Activated CD8-positive, alpha-beta memory T cell treated with anti-CD3 and anti-CD28 coated beads, Interleukin-2, amount 10 ng/mL, durations not matched to agents 7 days and 5 days (primary cell): ENCODE measurements around the gene FAM174C. TPM values are rescaled to one million over a fixed set of nuclear protein-coding genes. Genes with fewer than 3 reads are reported as not detected.

Experiments used
- ATAC-seq: fragments of 150-1000 bp; cut with Tn5 transposase; one replicate; pipeline ENCODE4 v1.10.0; 2021; ENCODE audit warnings: moderate library complexity
- CTCF ChIA-PET: fragments of 350-600 bp; sonication (Branson Sonifier 250); formaldehyde crosslinking; loops from one replicate; lab custom pipeline; 2021; ENCODE audit warnings: antibody characterized with exemption; lab: Charles Lee
- DNase-seq: peaks from one replicate; pipeline ENCODE4 v3.0.0-alpha.2; 2020
- H3K27ac Mint-ChIP-seq: one replicate; pipeline ENCODE4 v1.8.0; 2021; ENCODE audit warnings: mild to moderate bottlenecking, mixed read lengths
- H3K27me3 Mint-ChIP-seq: one replicate; pipeline ENCODE4 v1.8.0; 2021; ENCODE audit warnings: mixed read lengths
- H3K36me3 Mint-ChIP-seq: one replicate; pipeline ENCODE4 v1.8.0; 2021; ENCODE audit warnings: mild to moderate bottlenecking, mixed read lengths
- H3K4me1 Mint-ChIP-seq: one replicate; pipeline ENCODE4 v1.8.0; 2021; ENCODE audit warnings: mixed read lengths
- H3K4me3 Mint-ChIP-seq: one replicate; pipeline ENCODE4 v1.8.0; 2021; ENCODE audit warnings: mild to moderate bottlenecking, moderate library complexity, mixed read lengths
- H3K9me3 Mint-ChIP-seq: one replicate; pipeline ENCODE4 v1.8.0; 2022; ENCODE audit warnings: low read depth, mixed read lengths
- total RNA-seq, 2 experiments: library from RNA; stranded (reverse); gene quantifications; one replicate each; pipeline ENCODE4 v1.2.3, GENCODE V29; 2021

FAM174C gene
- total RNA-seq, 2 experiments from 2014 or later: 54.7 to 60.3 TPM

- Mint-ChIP-seq H3K9me3 (no peaks in the 10 kb centered on the region), H3K36me3 (no peaks in the 10 kb centered on the region), H3K4me3 (no peak overlapping the region), H3K4me1 (no peaks in the 10 kb centered on the region), H3K27me3 (peaks cover 44% of the 10 kb centered on the region), H3K27ac (no peak overlapping the region)
- DNase-seq (no peak), ATAC-seq (no peak)
- CTCF ChIA-PET: no interaction called here
These were observed 47.1 kb downstream of the FAM174C start for GRCh38 chr19:1322198-1322981.

GRCh38 chr19:1324249-1324805 lies 49.0 kb downstream of the FAM174C start:
- DNase-seq: no peak
- H3K9me3 Mint-ChIP-seq: no peaks in the 10 kb centered on the region
- no peak overlapping the region for H3K4me3 Mint-ChIP-seq
- no peak overlapping the region for H3K27ac Mint-ChIP-seq
- H3K36me3 Mint-ChIP-seq: no peaks in the 10 kb centered on the region
- no peaks in the 10 kb centered on the region for H3K4me1 Mint-ChIP-seq
- H3K27me3 Mint-ChIP-seq: peaks cover 28% of the 10 kb centered on the region
- no peak for ATAC-seq
- CTCF ChIA-PET: interaction anchor here (0.7 kb wide), 1 partner anchor 10 kb away, joined by 3 read pairs; no protein-coding TSS in a partner anchor

- H3K9me3 Mint-ChIP-seq: no peaks in the 10 kb centered on the region
- no peak overlapping the region for H3K27ac Mint-ChIP-seq
- no peak overlapping the region for H3K4me3 Mint-ChIP-seq
- no peaks in the 10 kb centered on the region for H3K36me3 Mint-ChIP-seq
- no peak for ATAC-seq
- no peak for DNase-seq
- H3K4me1 Mint-ChIP-seq: no peaks in the 10 kb centered on the region
- peaks cover 27% of the 10 kb centered on the region for H3K27me3 Mint-ChIP-seq
- CTCF ChIA-PET: interaction anchor here (0.7 kb wide), 1 partner anchor 11 kb away, joined by 3 read pairs; no protein-coding TSS in a partner anchor
These were observed 49.7 kb downstream of the FAM174C start for GRCh38 chr19:1324806-1325567.

- no peak for ATAC-seq
- CTCF ChIA-PET: no interaction called here
- no peak for DNase-seq
- H3K4me3 Mint-ChIP-seq: no peak overlapping the region
- H3K27ac Mint-ChIP-seq: no peak overlapping the region
- no peaks in the 10 kb centered on the region for H3K36me3 Mint-ChIP-seq
- H3K9me3 Mint-ChIP-seq: no peaks in the 10 kb centered on the region
- H3K27me3 Mint-ChIP-seq: peaks cover 27% of the 10 kb centered on the region
- no peaks in the 10 kb centered on the region for H3K4me1 Mint-ChIP-seq
These were observed 50.4 kb downstream of the FAM174C start for GRCh38 chr19:1325568-1326294.

GRCh38 chr19:1327125-1327524 lies 51.8 kb downstream of the FAM174C start:
- Mint-ChIP-seq H3K27ac (no peak overlapping the region), H3K4me3 (no peak overlapping the region), H3K4me1 (no peaks in the 10 kb centered on the region), H3K9me3 (no peaks in the 10 kb centered on the region), H3K27me3 (peaks cover 27% of the 10 kb centered on the region), H3K36me3 (no peaks in the 10 kb centered on the region)
- CTCF ChIA-PET: no interaction called here
- no peak for DNase-seq
- peak; percentile 23 for ATAC-seq

Other genes with a start within 250 kb of the FAM174C start
- gene CNN2, start 248.9 kb upstream of the FAM174C start, total RNA-seq: 100 to 1,000 TPM; 295 to 296 TPM
- 10 to 100 TPM; 62.7 to 72.9 TPM for gene ABCA7, start 235.4 kb upstream of the FAM174C start, total RNA-seq
- 100 to 1,000 TPM; 361 to 481 TPM for gene ARHGAP45, start 208.4 kb upstream of the FAM174C start, total RNA-seq
- gene POLR2E, start 180.2 kb upstream of the FAM174C start, total RNA-seq: 100 to 1,000 TPM; 173 to 206 TPM
- gene GPX4, start 171.5 kb upstream of the FAM174C start, total RNA-seq: 100 to 1,000 TPM; 143 to 217 TPM
- gene SBNO2, start 101.3 kb upstream of the FAM174C start, total RNA-seq: 10 to 100 TPM; 50.6 to 74.7 TPM
- 10 to 100 TPM; 76.7 to 80.5 TPM for gene STK11, start 69.8 kb upstream of the FAM174C start, total RNA-seq
- under 1 TPM; 0.29 to 0.52 TPM for gene CBARP, start 37.5 kb upstream of the FAM174C start, total RNA-seq
- gene ATP5F1D, start 33.8 kb upstream of the FAM174C start, total RNA-seq: 100 to 1,000 TPM; 190 to 221 TPM
- 10 to 100 TPM; 73.3 to 88.6 TPM for gene MIDN, start 26.9 kb upstream of the FAM174C start, total RNA-seq
- 100 to 1,000 TPM; 189 to 210 TPM for gene CIRBP, start 6.2 kb upstream of the FAM174C start, total RNA-seq
- not detected for gene EFNA2, start 10.3 kb downstream of the FAM174C start, total RNA-seq
- gene NDUFS7, start 108.4 kb downstream of the FAM174C start, total RNA-seq: 100 to 1,000 TPM; 124 to 135 TPM
- 10 to 100 TPM; 19.3 to 20.4 TPM for gene GAMT, start 126.0 kb downstream of the FAM174C start, total RNA-seq
- gene DAZAP1, start 132.1 kb downstream of the FAM174C start, total RNA-seq: 100 to 1,000 TPM; 275 to 283 TPM
- 1,000 to 10,000 TPM; 1,331 to 1,537 TPM for gene RPS15, start 162.9 kb downstream of the FAM174C start, total RNA-seq
- under 1 TPM; 0.03 to 0.12 TPM for gene APC2, start 174.6 kb downstream of the FAM174C start, total RNA-seq
- 10 to 100 TPM; 43.3 to 48.9 TPM for gene C19orf25, start 203.7 kb downstream of the FAM174C start, total RNA-seq
- gene PCSK4, start 214.8 kb downstream of the FAM174C start, total RNA-seq: 1 to 10 TPM; 1.5 to 4.4 TPM
- 1 to 10 TPM; 1.0 to 1.3 TPM for gene REEP6, start 215.7 kb downstream of the FAM174C start, total RNA-seq
- gene ADAMTSL5, start 237.5 kb downstream of the FAM174C start, total RNA-seq: 1 to 10 TPM in 1 of 2 experiments, under 1 TPM in 1; 0.91 to 1.2 TPM
- gene PLK5, start 248.5 kb downstream of the FAM174C start, total RNA-seq: not detected